HL-60 (cell line): Measurements from ENCODE around the gene PCSK5.

Experiments
- CTCF ChIP-seq: IDR thresholded peaks from one replicate; pipeline ENCODE4 v1.5.1; 2011; ENCODE audit warnings: low read length, control low read depth, inconsistent platforms; ENCODE audit not compliant: insufficient read depth
- GABPA ChIP-seq: IDR thresholded peaks from 2 replicates; pipeline ENCODE4 v1.6.1; 2012; ENCODE audit warnings: low read depth
- POLR2AphosphoS5 ChIP-seq: IDR thresholded peaks from 2 replicates; pipeline ENCODE4 v1.6.1; 2012; ENCODE audit warnings: low read depth

DNA sequence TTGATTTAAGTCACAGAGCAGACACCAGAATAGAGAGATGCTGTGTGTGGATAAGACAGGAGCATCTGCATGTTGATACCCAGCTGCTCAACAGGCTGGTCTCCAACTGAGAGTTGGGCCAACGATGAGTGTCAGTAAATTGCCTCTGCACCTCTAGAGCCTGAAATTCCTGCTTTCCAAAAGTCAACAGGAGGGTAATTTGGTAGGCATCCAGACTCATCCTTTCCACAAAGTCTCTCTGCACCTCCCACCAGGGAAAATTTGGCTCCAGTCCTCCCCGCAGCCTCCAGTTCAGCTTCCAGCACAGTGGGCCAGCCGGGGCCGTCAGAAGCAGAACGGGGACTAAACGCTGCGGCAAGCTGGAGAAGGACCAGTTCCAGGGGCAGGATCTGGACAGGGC lies 366.8 kb downstream of the PCSK5 start:
- no peak for TF ChIP-seq CTCF
- TF ChIP-seq POLR2AphosphoS5, result no peak
- no peak for TF ChIP-seq GABPA
